Right lung (tissue), 5 donors: ENCODE measurements around the gene HOXC13. TPM values are rescaled to one million over a fixed set of nuclear protein-coding genes. Genes with fewer than 3 reads are reported as not detected.

Experiments
- DNase-seq, 2 donors: peaks; one replicate each; pipeline ENCODE4 v3.0.0-alpha.2; 2013
- polyA plus RNA-seq, 5 donors: library from polyadenylated mRNA; unstranded; fragments of 120-200 nt; gene quantifications; one replicate each; pipeline versions ENCODE4 v1.2.1 to v1.2.3, GENCODE V29; 2013; ENCODE audit warnings: inconsistent platforms in 1 of 5, low replicate concordance in 1 of 5; ENCODE audit not compliant: insufficient read length in 5 of 5, insufficient read depth in 1 of 5

The HOXC13 gene
- polyA plus RNA-seq, 5 donors: not detected

GRCh38 chr12:53954694-53955035, 16.0 kb downstream of the HOXC13 start, which contains the start of gene HOXC12:
HOXC12 (plus strand) TSS chr12:53954903; CDS start chr12:53954930, 27 bp downstream.
- no peak for DNase-seq

DNA sequence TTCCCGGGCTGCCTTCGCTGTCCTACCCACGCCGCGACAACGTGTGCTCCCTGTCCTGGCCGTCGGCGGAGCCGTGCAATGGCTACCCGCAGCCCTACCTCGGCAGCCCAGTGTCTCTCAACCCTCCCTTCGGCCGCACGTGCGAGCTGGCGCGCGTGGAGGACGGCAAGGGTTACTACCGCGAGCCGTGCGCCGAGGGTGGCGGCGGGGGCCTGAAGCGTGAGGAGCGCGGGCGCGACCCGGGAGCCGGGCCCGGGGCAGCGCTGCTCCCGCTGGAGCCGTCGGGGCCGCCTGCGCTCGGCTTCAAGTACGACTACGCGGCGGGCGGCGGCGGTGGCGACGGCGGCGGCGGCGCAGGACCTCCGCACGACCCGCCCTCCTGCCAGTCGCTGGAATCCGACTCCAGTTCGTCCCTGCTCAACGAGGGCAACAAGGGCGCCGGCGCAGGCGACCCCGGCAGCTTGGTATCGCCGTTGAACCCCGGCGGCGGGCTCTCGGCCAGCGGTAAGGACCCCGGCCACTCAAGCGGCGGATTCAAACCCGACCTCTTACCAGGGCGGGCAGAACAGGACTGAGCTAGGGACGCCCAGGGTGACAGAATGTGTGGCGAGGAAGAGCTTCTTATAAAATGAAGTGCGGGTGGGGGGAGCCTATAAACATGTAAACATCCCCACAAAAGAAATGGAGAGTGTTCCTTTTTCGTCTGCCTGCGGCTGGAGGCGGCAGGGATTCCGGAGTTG, 16.6 kb downstream of the HOXC13 start:
- DNase-seq: no peak

GRCh38 chr12:53955776-53956250, 17.2 kb downstream of the HOXC13 start:
- no peak for DNase-seq

GRCh38 chr12:53956251-53956887, 17.7 kb downstream of the HOXC13 start:
- no peak for DNase-seq

DNA sequence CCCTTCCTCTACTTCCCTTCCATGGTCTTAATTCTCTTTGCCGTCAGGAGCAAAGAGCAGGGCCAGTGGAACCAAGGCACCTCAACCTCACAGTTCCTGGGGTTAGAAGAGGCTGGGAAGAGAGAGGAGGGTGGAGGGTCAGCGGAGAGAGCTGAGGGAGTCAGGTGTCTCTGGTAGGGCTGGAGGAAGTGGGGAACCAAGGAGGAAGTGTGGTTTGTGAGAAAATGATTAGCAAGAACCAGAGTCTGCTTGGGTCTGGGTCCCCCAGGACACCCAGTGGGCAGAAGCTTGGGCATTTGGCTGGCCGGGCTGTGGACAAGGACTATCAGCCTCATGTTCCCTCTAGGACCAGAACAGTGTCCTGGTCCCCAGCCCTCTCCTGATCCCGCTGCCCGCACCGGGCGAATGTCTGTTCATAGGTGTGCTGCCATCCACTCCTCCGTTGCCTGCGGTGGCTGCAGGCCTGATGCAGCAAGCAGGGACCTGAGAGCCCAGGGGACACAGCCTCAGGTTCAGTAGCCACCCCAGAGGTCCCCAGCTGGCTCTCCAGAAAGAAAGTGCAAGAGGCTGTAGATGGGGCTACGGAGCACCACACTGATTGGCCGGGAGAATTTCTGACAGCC, 18.4 kb downstream of the HOXC13 start:
- no peak for DNase-seq

GRCh38 chr12:53958128-53958527, 19.5 kb downstream of the HOXC13 start:
- no peak for DNase-seq

DNA sequence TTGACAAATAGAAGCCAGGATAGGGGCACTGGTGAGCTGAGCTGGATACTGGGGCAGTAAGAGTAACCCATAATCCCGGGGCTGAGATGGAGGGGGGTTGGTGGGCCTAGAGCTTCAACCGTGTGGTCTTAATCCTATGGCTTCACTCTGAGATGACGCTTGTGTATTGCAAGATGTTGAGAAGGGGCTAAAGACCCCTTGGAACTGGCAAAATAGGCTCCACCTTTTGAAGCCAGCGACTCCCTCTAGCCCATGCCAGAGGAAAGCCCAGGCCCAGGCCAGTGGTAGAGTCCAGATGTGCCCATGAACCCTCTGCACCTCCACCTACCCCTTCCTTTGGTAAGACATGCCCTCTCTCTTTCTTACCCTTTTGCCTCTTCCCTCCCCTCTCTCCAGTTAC, 20.7 kb downstream of the HOXC13 start:
- DNase-seq: no peak

GRCh38 chr12:53960187-53961024, 21.8 kb downstream of the HOXC13 start:
- no peak for DNase-seq

- DNase-seq: no peak
These were observed 22.6 kb downstream of the HOXC13 start for GRCh38 chr12:53961025-53961761.

DNA sequence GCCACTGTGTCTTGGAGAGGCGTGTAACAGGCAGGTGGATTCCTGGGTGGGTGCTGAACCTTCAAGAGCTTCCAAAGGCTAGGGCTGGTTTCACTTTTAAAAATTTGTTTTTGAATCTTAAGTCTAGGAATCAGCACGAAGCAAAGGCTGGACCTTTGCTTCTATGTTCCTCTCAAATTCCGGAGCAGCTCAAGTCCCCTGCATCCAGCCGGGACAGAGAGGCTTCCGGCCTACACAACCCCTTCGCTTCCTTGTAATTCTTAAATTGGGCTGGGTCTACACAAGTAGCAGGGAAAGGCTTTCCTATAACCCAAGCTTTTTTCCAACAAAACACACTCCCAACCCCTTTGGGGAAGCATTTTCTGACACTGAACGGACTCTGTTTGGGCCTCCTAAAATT, 24.4 kb downstream of the HOXC13 start:
- DNase-seq: no peak

DNA sequence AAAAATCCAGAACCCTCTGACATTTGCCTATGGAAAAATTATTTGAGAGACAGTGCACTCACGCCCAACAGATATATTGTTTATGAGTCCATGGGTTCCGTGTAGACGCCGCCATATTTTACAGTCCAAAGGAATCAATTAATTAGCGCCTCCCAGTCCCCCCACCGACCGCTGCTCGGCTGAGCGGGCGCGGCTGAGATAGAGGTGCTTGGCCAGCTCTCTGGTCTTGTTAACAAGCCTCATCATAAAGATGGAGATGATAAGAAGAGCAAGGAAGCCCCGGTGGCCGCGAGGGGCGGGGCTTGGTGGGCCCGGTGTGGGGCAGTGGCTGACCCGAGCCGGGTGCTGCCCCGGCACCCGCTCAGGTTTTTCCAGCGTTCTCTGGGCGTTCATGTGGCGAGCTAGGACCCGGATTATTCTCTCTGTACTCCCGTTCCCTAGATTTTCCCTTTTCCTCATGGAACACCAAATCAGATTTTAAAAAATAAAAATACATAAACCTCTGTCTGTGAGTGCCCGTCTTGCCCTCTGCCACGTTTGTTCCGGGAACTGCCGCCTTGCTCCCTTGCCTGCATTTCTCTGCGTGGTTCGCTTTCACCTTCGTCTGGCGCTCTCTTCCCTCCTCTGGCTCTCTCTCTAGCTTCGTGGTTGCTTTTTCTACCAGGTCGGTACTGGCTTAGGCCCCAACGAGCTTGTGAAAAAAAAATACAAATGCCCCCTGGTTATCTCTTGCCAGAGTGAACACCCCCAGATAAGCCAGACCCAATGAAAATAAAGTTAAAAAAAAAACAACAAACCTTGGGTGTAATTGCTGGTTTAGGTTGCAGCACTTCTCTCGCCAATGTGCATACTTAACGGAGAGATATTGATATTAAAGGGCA, 25.0 kb downstream of the HOXC13 start:
- DNase-seq: no peak

GRCh38 chr12:53964315-53964713, 25.7 kb downstream of the HOXC13 start:
- DNase-seq: no peak

- DNase-seq: no peak
These were observed 26.9 kb downstream of the HOXC13 start for GRCh38 chr12:53965281-53966084.

GRCh38 chr12:53966085-53966384, 27.4 kb downstream of the HOXC13 start:
- DNase-seq: no peak

GRCh38 chr12:53966385-53967133, 27.9 kb downstream of the HOXC13 start:
- DNase-seq: no peak

- DNase-seq: no peak
These were observed 28.8 kb downstream of the HOXC13 start for GRCh38 chr12:53967421-53967925.

DNA sequence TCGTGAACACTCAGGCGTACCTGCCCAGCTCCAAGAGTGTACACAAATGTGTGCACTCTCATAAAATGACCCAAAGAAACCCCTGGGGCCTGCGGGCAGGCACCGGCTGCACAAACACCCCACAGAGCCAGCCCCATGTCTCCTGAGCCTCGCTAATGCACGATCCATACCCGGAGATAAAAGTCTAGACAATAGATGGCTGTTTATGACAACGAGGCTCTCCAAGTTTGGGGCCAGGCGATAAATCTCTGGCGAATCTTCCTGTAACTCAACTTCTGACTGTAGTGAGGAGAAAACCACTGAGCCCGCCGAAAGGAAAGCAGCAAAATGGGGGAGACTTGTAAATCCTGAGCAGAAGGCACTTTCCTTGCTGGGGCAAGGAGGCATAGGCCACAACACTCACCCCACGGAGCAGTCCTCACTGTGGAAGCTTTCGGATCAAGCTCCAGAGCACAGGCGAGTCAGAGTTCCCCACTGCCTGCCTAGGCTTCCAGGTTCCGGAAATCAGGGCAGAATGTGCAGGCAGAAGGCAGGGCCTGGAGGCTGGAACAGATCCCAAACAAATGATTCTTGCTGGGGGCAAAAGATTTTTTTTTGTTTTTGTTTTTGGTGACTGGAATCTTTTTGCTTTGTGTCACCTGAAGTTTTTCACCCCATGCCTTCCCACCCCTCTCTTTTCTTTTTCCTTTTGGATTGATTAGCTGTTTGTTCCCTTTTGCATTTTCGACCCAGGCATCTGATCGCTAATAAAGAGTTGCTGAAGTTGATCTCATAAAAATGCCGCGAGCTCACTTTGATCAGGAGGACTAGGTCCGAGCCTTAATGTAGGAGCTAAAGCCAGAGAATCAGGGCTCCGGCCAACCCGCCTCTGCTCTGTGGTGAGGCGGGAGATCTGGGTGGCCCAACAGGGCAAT, 29.8 kb downstream of the HOXC13 start:
- no peak for DNase-seq
